ENCODE measurements around the gene PRTN3.

PRTN3 gene

GRCh38 chr19:840519-841206, at the start of gene PRTN3:
PRTN3 (plus strand) TSS chr19:840999; CDS start chr19:841009, 10 bp downstream.
- DNase-seq: no peak

DNA sequence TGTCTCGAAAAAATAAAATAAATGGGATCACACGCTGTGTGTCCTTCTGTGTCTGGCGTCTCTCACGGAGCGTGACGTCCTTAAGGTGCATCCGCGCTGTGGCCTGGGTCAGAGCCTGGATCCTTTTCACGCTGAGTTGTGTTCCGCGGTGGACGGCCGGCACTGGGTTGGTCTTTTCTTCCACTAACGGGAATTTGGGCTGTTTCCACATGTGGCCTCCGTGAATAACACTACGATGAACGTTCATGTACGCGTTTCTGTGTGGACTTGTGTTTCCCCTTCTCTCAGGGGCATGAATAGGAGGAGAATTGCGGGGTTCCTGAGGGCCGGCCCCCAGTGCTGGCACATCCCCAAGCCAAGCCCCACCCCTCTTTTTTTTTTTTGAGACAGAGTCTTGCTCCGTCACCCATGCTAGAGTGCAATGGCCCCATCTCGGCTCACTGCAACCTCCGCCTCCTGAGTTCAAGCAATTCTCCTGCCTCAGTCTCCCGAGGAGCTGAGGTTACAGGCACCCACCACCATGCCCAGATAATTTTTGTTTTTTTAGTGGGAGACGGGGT, 49.7 kb upstream of the PRTN3 start:
- DNase-seq: no peak

- DNase-seq: no peak
Measured at GRCh38 chr19:791567-792305, 49.1 kb upstream of the PRTN3 start.

DNA sequence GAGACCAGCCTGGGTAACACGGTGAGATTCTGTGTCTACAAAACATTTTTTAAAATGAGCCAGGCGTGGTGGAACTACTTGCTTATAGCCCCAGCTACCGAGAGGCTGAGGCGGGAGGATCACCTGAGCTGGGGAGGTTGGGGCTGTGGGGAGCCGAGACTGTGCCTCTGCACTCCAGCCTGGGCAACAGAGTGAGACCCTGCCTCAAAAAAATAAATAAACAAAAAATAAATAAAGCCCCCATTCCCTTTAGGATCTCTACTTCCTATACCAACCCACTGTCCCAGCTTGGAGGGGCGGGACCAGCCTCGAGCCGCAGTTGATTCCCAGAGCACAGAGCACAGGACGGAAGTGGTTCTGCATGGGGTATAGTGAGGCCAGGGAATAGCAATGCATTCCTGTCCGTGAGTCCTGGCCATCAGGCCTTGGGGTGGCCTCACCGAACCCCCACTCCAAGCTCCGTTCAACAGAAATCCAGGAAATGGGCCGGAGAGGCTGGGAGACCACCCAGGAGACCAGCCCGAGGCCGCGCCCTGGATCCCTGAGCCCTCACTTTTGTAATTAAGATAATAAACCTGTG, 48.4 kb upstream of the PRTN3 start:
- DNase-seq: no peak

DNA sequence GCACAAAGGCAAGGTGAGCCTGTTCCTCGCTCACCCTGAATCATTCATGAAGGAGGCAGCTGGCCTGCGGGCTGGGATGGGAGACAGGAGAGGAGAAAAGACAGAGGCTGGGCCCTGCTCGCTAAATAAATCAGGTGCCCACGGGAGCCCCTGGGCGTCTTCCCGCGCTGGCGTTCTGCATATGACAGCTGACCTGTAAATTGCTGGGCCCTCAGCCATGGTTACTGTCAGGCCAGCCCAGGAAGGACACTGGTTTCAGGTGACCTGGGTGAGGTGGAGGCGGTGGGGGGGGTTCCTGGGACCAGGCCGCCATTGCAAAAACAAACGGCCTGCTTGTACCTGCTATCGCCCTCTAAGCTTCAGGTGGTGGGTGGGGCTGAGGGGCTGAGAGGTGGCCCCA, 47.0 kb upstream of the PRTN3 start:
- no peak for DNase-seq

GRCh38 chr19:795073-795611, 45.7 kb upstream of the PRTN3 start:
- DNase-seq: no peak

- no peak for DNase-seq
Measured at GRCh38 chr19:795691-796581, 44.9 kb upstream of the PRTN3 start.

DNA sequence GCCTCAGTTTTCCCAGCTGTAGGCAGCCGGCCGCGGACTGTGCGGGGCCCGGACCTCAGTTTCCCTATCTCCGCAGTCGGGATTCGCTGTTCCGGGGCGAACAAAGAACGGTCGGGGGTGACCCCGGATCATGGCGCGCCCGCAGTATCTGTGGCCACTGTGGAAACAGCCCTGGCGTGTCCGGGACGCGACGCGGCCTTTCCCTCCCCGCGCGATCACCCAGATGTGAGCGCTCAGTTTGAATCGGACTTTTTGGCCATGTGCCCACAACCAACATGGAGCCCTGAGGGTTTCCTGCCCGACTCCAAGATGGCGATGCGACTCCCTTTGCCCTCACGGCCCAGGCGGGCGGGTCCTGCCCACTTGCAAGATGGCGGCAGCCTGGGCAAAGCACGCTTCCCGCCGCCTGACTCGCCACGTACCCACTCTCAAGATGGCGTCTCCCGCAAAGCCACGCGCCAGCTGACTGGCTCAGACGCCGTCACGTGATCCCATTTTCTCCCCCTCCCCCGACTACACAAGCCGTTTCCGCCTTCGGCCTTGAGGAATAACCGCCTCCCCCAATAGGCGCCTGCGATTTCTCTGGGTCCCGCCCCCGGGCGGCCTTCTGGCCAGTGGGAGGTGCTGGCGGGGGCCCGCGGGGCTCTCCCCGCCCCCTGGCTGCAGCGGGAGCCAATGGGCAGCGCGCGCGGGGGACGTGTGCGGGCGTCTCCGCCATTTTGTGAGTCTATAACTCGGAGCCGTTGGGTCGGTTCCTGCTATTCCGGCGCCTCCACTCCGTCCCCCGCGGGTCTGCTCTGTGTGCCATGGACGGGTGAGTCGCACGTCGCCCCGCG, 43.9 kb upstream of the PRTN3 start, which contains the start of gene PTBP1:
PTBP1 (plus strand) TSS at position 761 of the 836 bp plus-strand sequence; CDS start at position 807, 46 bp downstream.
- peak; percentile 100 for DNase-seq

DNA sequence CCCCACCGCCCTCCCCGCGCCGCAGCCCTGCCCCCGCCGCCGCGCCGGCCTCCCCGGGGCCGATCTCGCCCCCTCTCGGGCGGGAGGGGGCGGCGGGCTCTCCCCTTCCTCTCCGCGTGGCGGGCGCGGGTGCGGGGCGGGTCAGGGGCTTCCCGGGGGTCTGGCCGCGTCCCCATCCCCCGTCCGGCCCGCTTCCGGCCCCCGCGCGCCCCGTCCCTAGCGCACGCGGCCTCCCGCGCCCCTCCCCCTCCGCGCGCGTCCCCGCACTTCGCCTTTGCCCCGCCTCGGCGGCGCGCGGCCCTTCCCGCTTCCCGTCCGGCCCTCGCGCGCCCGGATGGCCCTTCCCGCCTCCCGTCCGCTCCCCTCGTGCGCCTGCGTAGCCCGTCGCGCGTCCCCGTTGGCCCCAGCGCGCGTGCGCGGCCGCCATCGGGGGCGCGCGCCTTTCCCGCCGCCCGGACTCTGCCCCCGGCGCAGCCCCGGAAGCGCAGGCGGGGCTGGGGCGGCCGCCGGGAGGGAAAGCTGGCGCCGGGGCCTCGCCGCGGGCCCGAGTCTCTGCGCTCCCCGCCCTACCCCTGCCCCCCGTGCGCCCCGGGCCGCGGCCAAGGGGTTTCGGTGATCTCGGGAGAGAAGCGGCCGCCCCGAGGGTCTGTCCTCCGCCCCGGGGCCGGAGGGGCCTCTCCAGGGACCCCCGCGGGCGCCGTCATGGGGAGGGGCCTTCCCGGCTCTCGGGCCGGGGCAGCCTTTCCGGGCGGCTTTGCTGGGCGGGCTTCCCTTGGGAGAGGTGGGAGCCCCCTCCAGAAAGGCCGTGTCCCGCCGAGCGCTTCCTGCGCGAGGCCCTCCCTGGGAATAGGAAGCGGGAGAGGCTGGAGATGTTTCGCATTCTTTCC, 43.0 kb upstream of the PRTN3 start:
- DNase-seq: peak; percentile 88 to 92

- DNase-seq: no peak
Measured at GRCh38 chr19:798415-799075, 42.3 kb upstream of the PRTN3 start.

- peak in 1 of 2 experiments; percentile 26 for DNase-seq
Measured at GRCh38 chr19:799076-799881, 41.5 kb upstream of the PRTN3 start.

DNA sequence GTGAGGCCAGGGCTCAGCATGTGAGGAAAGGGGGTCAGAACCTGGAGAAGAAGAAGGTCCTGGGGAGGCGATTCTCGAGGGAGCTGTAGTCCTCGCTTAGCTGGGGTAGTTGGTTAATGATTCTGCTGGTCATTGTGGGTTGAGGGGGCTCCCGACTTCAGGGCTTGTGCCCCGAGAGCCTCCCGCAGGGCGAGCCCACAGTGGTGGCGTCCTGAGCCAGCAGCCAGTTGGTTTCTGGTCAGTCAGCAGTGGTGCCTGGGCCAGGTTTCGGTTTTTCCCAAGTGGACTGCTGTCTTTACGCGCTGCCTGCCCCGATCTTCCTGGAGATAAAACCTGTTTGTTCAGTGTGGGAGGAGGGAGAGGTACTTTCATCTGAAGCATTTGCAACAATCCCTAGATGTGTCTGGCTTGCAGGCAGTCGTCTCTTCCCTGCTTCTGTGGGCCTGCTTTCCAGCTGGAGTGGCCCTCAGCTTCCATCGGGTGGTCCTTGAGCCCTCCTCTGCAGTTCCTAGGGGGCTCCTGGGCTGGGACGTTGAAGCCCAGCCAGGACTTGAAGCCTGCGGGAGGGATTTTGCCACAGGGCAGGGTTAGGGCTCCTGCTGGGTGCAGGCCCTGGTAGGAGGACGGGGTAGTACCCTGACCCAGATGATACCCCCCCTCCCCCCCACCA, 40.3 kb upstream of the PRTN3 start:
- no peak for DNase-seq

GRCh38 chr19:801030-801860, 39.6 kb upstream of the PRTN3 start:
- DNase-seq: peak; percentile 40 to 74

GRCh38 chr19:801861-802497, 38.8 kb upstream of the PRTN3 start:
- no peak for DNase-seq

DNA sequence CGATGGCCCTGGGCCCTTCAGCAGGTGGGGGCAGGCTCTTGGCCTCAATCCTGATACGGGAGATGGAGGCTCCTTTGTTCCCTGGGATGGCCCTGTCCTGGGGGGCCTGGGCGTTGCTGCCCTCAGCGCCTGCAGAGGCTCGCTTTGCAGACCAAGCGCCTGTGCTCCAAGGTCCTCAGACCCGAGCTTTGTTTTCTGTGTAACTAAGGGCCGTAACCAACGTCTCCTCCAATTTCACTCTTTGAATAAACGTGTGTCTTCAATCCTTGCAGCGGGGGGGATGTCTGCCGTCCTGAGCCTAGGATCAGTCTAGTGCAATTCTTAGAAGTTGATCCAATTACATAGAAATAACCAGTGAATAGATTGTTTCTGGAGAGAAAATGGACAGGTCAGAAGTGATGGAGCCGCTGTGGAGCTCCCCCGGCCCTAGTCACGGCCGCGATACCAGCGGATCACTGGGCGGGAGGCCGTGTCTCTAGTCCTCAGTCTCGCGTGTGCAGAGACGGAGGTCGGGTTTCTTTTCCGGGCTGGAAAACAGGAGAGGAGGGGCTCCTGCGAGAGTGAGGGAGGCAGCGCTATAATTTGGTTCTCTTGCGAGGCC, 38.2 kb upstream of the PRTN3 start:
- no peak for DNase-seq

DNA sequence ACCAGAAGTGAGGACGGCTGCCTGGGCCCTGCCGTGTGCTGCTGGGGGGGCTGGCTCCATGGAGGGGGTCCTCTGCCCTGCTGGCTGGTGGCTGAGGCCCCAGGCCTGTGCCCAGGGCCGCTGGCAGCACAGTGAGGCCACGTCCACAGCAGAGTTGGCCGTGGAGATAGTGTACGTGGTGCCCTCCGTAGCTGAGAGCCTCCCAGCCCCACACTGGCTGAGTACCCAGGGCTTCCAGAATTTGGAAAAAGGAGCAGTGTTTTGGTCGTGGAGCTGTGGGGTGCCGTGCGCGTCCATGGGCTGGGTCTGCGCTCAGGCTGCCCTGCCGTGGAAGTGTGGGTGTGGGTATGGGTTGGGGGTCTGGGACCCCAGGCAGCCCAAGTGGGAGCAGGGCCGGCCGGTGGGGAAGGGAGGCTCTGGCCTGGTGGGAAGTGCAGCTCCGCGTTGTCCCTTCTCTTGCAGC, 37.7 kb upstream of the PRTN3 start:
- DNase-seq: no peak
